NB4 (cell line): Measurements from ENCODE around the gene PLD4.
"Not testable (repeated sequence)": the region's sequence is repeated elsewhere in the genome, so short reads cannot be mapped to it uniquely, and the experiment has no call there.

ENCODE experiments used
- DNase-seq: peaks from one replicate; pipeline ENCODE4 v3.0.0; 2010; ENCODE audit warnings: low read depth
- H3K4me3 ChIP-seq: one replicate; pipeline ENCODE4 v1.5.1; 2011; ENCODE audit warnings: mild to moderate bottlenecking, low read depth, low read length, moderate library complexity
- MAX ChIP-seq: IDR thresholded peaks from 2 replicates; pipeline ENCODE4 v1.6.1; 2011; ENCODE audit warnings: low read depth, low read length
- MYC ChIP-seq: IDR thresholded peaks from 2 replicates; pipeline ENCODE4 v1.6.1; 2011; ENCODE audit warnings: low read depth, low read length
- POLR2A ChIP-seq: IDR thresholded peaks from 2 replicates; pipeline ENCODE4 v1.6.1; 2011; ENCODE audit warnings: mild to moderate bottlenecking; ENCODE audit not compliant: insufficient read length; ENCODE audit errors: extremely low read depth
- TF ChIP-seq, protein P1 (sequence below): IDR thresholded peaks from one replicate; pipeline ENCODE4 v1.5.1; 2012; ENCODE audit warnings: low read depth, low read length

Gene PLD4

GRCh38 chr14:104938960-104939359, 14.3 kb downstream of the PLD4 start:
- no peak for TF ChIP-seq MAX
- no peak for TF ChIP-seq POLR2A
- TF ChIP-seq MYC = no peak
- TF ChIP-seq, protein P1, sequence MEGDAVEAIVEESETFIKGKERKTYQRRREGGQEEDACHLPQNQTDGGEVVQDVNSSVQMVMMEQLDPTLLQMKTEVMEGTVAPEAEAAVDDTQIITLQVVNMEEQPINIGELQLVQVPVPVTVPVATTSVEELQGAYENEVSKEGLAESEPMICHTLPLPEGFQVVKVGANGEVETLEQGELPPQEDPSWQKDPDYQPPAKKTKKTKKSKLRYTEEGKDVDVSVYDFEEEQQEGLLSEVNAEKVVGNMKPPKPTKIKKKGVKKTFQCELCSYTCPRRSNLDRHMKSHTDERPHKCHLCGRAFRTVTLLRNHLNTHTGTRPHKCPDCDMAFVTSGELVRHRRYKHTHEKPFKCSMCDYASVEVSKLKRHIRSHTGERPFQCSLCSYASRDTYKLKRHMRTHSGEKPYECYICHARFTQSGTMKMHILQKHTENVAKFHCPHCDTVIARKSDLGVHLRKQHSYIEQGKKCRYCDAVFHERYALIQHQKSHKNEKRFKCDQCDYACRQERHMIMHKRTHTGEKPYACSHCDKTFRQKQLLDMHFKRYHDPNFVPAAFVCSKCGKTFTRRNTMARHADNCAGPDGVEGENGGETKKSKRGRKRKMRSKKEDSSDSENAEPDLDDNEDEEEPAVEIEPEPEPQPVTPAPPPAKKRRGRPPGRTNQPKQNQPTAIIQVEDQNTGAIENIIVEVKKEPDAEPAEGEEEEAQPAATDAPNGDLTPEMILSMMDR = no peak
- no peak overlapping the region for H3K4me3 ChIP-seq
- no peak for DNase-seq

- TF ChIP-seq POLR2A = no peak
- TF ChIP-seq, protein P1 = no peak
- DNase-seq = no peak
These were observed 15.2 kb downstream of the PLD4 start for GRCh38 chr14:104939666-104940410.

DNA sequence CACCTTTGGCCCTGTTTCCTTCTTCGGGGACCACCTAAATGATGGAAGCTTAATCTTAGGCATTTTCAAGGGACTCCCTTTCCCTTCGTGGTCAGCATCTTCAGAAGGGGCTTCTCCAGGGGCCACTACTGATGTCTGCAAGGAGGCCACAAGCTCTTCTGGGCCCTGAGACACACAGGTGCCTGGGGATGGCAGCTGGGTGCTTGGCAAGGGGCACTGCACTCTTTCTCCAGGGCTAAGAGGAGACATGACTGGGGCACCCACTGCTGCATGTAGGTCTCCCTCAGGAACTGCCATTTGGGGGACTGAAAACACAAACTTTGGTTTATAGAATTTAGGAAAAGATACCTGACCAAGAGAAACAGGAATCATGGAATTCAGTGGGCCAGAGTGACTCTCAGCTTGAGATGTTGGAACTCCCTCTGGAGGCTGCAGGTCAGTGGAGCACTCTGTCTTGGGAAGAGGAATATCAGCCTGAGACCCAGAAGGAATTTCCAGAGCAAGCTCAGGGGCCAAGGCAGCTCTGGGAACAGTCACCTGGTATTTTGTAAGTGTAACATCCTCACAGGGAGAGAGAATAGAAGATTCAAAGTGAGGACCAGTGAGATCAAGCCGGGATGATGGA, 16.0 kb downstream of the PLD4 start:
- DNase-seq = no peak
- TF ChIP-seq POLR2A (no peak), MYC (no peak), MAX (no peak)
- TF ChIP-seq, protein P1 = no peak
- no peak overlapping the region for H3K4me3 ChIP-seq

More at GRCh38 chr14:104939666-104940410, 15.2 kb downstream of the PLD4 start:
- H3K4me3 ChIP-seq = no peak overlapping the region

GRCh38 chr14:104941508-104942365, 17.1 kb downstream of the PLD4 start:
- no peak for TF ChIP-seq MAX
- no peak for TF ChIP-seq MYC
- no peak for TF ChIP-seq POLR2A
- TF ChIP-seq, protein P1 = no peak
- H3K4me3 ChIP-seq = no peak overlapping the region
- no peak for DNase-seq

DNA sequence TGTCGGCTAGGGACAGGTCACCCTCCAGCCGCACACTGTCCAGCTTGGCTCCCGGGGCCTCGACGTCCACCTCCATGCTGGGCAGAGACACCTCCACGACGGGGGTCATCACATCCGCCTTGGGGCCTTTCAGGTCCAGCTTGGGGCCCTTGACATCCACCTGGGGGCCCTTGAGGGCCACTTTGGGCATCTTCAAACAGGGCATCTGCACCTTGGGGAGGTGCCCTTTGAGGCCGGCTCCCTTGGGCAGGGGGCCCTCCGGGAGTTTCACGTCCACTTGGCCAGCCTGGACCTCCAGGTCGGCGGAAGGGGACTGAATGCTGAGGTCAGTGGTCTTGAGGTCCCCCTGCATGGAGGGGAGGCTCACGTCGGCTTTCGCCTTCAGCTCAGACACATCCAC, 17.9 kb downstream of the PLD4 start:
- no peak for DNase-seq
- TF ChIP-seq POLR2A = no peak
- no peak for TF ChIP-seq MAX
- no peak for TF ChIP-seq MYC
- TF ChIP-seq, protein P1 = no peak
- no peak overlapping the region for H3K4me3 ChIP-seq

DNA sequence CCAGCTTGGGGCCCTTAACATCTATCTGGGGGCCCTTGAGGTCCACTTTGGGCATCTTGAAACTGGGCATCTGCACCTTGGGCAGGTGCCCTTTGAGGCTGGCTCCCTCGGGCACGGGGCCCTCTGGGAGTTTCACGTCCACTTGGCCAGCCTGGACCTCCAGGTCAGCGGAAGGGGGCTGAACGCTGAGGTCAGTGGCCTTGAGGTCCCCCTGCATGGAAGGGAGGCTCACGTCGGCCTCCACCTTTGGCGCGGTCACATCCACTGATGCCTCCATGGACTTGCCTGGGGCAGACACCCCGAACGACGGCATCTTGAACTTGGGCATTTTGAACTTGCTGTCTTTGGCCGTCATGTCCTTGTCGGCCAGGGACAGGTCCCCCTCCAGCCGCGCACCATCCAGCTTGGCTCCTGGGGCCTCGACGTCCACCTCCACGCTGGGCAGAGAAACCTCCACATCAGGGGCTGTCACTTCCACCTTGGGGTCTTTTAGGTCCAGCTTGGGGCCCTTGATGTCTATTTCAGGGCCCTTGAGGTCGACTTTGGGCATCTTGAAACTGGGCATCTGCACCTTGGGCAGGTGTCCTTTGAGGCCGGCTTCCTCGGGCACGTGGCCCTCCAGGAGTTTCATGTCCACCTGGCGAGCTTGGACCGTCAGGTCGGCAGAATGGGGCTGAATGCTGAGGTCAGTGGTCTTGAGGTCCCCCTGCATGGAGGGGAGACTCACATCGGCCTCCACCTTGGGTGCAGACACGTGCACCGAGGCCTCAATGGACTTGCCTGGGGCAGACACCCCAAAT, 18.7 kb downstream of the PLD4 start:
- H3K4me3 ChIP-seq, DNase-seq: not testable (repeated sequence)

DNA sequence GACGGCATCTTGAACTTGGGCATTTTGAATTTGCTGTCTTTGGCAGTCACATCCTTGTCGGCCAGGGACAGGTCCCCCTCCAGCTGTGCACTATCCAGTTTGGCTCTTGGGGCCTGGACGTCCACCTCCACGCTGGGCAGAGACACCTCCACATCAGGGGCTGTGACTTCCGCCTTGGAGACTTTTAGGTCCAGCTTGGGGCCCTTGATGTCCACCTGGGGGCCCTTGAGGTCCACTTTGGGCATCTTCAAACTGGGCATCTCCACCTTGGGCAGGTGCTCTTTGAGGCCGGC, 19.3 kb downstream of the PLD4 start:
- not testable (repeated sequence) for DNase-seq, H3K4me3 ChIP-seq

DNA sequence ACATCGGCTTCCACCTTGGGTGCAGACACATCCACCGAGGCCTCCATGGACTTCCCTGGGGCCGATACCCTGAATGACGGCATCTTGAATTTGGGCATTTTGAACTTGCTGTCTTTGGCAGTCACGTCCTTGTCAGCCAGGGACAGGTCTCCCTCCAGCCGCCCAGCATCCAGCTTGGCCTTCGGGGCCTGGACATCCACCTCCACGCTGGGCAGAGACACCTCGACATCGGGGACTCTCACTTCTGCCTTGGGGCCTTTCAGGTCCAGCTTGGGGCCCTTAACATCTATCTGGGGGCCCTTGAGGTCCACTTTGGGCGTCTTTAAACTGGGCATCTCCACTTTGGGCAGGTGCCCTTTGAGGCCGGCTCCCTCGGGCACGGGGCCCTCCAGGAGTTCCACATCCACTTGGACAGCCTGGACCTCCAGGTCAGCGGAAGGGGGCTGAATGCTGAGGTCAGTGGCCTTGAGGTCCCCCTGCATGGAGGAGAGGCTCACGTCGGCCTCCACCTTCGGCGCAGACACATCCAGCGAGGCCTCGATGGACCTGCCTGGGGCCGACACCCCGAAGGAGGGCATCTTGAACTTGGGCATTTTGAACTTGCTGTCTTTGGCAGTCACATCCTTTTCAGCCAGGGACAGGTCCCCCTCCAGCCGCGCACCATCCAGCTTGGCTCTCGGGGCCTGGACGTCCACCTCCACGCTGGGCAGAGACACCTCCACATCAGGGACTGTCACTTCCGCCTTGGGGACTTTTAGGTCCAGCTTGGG, 19.9 kb downstream of the PLD4 start:
- not testable (repeated sequence) for H3K4me3 ChIP-seq, DNase-seq

- DNase-seq = not testable (repeated sequence)
These were observed 20.6 kb downstream of the PLD4 start for GRCh38 chr14:104945266-104945665.

More at GRCh38 chr14:104945266-104945665, 20.6 kb downstream of the PLD4 start:
- H3K4me3 ChIP-seq = not testable (repeated sequence)
